HCT116 (cell line): Measurements from ENCODE around the gene RIPPLY2.

Source experiments
- CTCF ChIP-seq, 3 experiments: fragments of 200-600 bp in 1 of 3; sonication (generic) in 1 of 3; IDR thresholded peaks in 2 of 3; conservative IDR thresholded peaks in 1 of 3; 2 replicates each; pipeline ENCODE4 v1.5.1; 2012 to 2017; ENCODE audit warnings: low read depth in 2 of 3, low read length in 2 of 3, antibody characterized with exemption in 1 of 3, borderline replicate concordance in 1 of 3, control low read depth in 1 of 3, mild to moderate bottlenecking in 1 of 3, mixed read lengths in 1 of 3, mixed run types in 1 of 3, moderate library complexity in 1 of 3; ENCODE audit not compliant: insufficient read depth in 1 of 3
- EZH2 ChIP-seq: fragments of 200-600 bp; sonication (generic); IDR thresholded peaks from 2 replicates; pipeline ENCODE4 v1.6.1; 2017; ENCODE audit warnings: antibody characterized with exemption, mixed run types
- EZH2phosphoT487 ChIP-seq: fragments of 200-600 bp; IDR thresholded peaks from 2 replicates; pipeline ENCODE4 v1.6.1; 2018; ENCODE audit warnings: antibody characterized with exemption, borderline replicate concordance
- JUND ChIP-seq: IDR thresholded peaks from 2 replicates; pipeline ENCODE4 v1.6.1; 2012
- POLR2A ChIP-seq: IDR thresholded peaks from 2 replicates; pipeline ENCODE4 v1.7.0; 2011; ENCODE audit warnings: borderline replicate concordance; ENCODE audit not compliant: insufficient read depth, insufficient read length; ENCODE audit errors: extremely low read depth
- POLR2AphosphoS5 ChIP-seq: IDR thresholded peaks from 2 replicates; pipeline ENCODE4 v1.6.1; 2011; ENCODE audit warnings: mild to moderate bottlenecking, low read depth, low read length, moderate library complexity
- REST ChIP-seq: IDR thresholded peaks from 2 replicates; pipeline ENCODE4 v1.6.1; 2012; ENCODE audit warnings: low read depth
- SP1 ChIP-seq: IDR thresholded peaks from 2 replicates; pipeline ENCODE4 v1.6.1; 2012; ENCODE audit warnings: low read depth
- YY1 ChIP-seq: IDR thresholded peaks from 2 replicates; pipeline ENCODE4 v1.6.1; 2011; ENCODE audit warnings: low read length, low read depth, moderate library complexity, mild to moderate bottlenecking; ENCODE audit not compliant: insufficient replicate concordance; ENCODE audit errors: extremely low read depth
- TF ChIP-seq, protein P1 (sequence below): IDR thresholded peaks from 2 replicates; pipeline ENCODE4 v1.6.1; 2012
- TF ChIP-seq, protein P2 (sequence below): IDR thresholded peaks from 2 replicates; pipeline ENCODE4 v1.6.1; 2012

DNA sequence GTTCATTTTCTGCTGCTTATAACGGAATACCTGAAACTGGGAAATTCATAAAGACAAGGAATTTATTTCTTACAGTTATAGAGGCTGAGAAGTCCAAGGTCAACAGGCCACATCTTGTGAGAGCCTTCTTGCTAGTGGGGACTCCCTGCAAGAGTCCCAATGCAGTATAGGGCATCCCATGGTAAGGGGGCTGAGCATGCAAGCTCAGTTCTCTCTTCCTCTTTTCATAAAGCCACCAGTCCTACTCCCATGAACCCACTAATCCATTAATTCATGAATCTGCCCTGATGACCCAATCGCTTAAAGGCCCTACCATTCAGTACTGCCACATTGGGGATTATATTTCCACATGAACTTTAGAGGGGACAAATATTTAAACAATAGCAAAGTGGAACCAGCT, 32.8 kb downstream of the RIPPLY2 start:
- TF ChIP-seq JUND = no peak
- no peak for TF ChIP-seq SP1
- no peak for TF ChIP-seq REST
- TF ChIP-seq, protein P1, sequence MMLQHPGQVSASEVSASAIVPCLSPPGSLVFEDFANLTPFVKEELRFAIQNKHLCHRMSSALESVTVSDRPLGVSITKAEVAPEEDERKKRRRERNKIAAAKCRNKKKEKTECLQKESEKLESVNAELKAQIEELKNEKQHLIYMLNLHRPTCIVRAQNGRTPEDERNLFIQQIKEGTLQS = no peak
- no peak for TF ChIP-seq POLR2A
- no peak for TF ChIP-seq CTCF (IDR thresholded peaks at IDR 0.05 in 2 of 3, conservative IDR thresholded peaks at IDR 0.05 in 1 of 3; ENCODE audit: borderline replicate concordance in 1 of 3, insufficient read depth in 1 of 3, low read depth in 2 of 3, low read length in 2 of 3)
- TF ChIP-seq, protein P2, sequence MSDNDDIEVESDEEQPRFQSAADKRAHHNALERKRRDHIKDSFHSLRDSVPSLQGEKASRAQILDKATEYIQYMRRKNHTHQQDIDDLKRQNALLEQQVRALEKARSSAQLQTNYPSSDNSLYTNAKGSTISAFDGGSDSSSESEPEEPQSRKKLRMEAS = no peak
- TF ChIP-seq POLR2AphosphoS5 = no peak
- TF ChIP-seq EZH2phosphoT487 = no peak
- no peak for TF ChIP-seq YY1
- TF ChIP-seq EZH2 = no peak
